Panc1 (cell line): ENCODE data around the gene CATSPERZ. TPM values are rescaled to one million over a fixed set of nuclear protein-coding genes. Genes with fewer than 3 reads are reported as not detected.

Source experiments
- ATAC-seq: fragments of 200-7000 bp; cut with Tn5 transposase; 2 replicates; pipeline ENCODE4 v1.9.1; 2020; ENCODE audit warnings: mild to moderate bottlenecking, moderate library complexity
- BruUV-seq: library from RNA; stranded (reverse); fragments of 400-500 nt; replicated peaks from 2 replicates; lab custom pipeline; 2021; lab: Mats Ljungman, UMichigan
- CTCF ChIA-PET: fragments of 300-600 bp; sonication (Branson Sonifier 250); formaldehyde crosslinking; loops from one replicate; lab custom pipeline; 2022; ENCODE audit warnings: antibody characterized with exemption; lab: Charles Lee
- POLR2A ChIA-PET: fragments of 300-600 bp; sonication (Branson Sonifier 250); formaldehyde crosslinking; loops from one replicate; lab custom pipeline; 2022; ENCODE audit warnings: antibody characterized with exemption; lab: Charles Lee
- DNase-seq: peaks from one replicate; pipeline ENCODE4 v3.0.0-alpha.2; 2010; ENCODE audit warnings: low read depth, low spot score
- H3K27ac ChIP-seq: 2 replicates; pipeline ENCODE4 v1.5.1; 2011; ENCODE audit warnings: mild to moderate bottlenecking, low read length, inconsistent platforms
- H3K27me3 ChIP-seq: fragments of 200-500 bp; sonication (Bioruptor generic); 2 replicates; pipeline ENCODE4 v1.6.0; 2014; ENCODE audit warnings: low read length, inconsistent platforms; ENCODE audit not compliant: control insufficient read depth, insufficient read depth
- H3K36me3 ChIP-seq: fragments of 200-500 bp; sonication (Bioruptor generic); 2 replicates; pipeline ENCODE4 v1.5.1; 2014; ENCODE audit warnings: inconsistent platforms, mild to moderate bottlenecking, low read length, moderate library complexity; ENCODE audit not compliant: control insufficient read depth, insufficient read depth
- H3K4me1 ChIP-seq: 2 replicates; pipeline ENCODE4 v1.5.1; 2011; ENCODE audit warnings: inconsistent platforms, mild to moderate bottlenecking, low read length, moderate library complexity; ENCODE audit not compliant: control insufficient read depth, insufficient read depth
- H3K4me3 ChIP-seq, 2 experiments: 2 replicates each; pipeline ENCODE4 v1.5.1; 2011 to 2012; ENCODE audit warnings: low read depth in 2 of 2, low read length in 2 of 2, mild to moderate bottlenecking in 2 of 2, inconsistent platforms in 1 of 2, moderate library complexity in 1 of 2
- H3K9me3 ChIP-seq: fragments of 200-500 bp; sonication (Bioruptor generic); 2 replicates; pipeline ENCODE4 v1.5.1; 2014; ENCODE audit warnings: low read depth, mild to moderate bottlenecking, inconsistent platforms, low read length, moderate library complexity; ENCODE audit not compliant: control insufficient read depth, insufficient read depth
- POLR2AphosphoS5 ChIP-seq: IDR thresholded peaks from 2 replicates; pipeline ENCODE4 v1.6.1; 2012; ENCODE audit warnings: mild to moderate bottlenecking, low read depth, low read length, moderate library complexity
- SIN3A ChIP-seq: IDR thresholded peaks from 2 replicates; pipeline ENCODE4 v1.6.1; 2012; ENCODE audit warnings: low read depth, mild to moderate bottlenecking, low read length, moderate library complexity, borderline replicate concordance; ENCODE audit not compliant: insufficient read depth
- TCF7L2 ChIP-seq: IDR thresholded peaks from 2 replicates; pipeline ENCODE4 v1.6.1; 2011; ENCODE audit warnings: mild to moderate bottlenecking, low read depth, low read length, inconsistent platforms
- in situ Hi-C: cut with HindIII; loops from 2 replicates; pipeline ENCODE4 v1.10.0; 2016; ENCODE audit warnings: low sequenced_read_pairs, low pct_unique_long_range_greater_than_20kb
- intact Hi-C: fragments of 100-400 bp; cut with micrococcal nuclease; formaldehyde crosslinking; loops from one replicate; pipeline ENCODE4 v1.10.0; 2022; ENCODE audit not compliant: unreplicated experiment
- total RNA-seq: library from RNA; stranded (reverse); gene quantifications from one replicate; pipeline ENCODE4 v1.2.1, GENCODE V29; 2021; ENCODE audit not compliant: unreplicated experiment
- TF ChIP-seq, protein P1 (sequence below), 2 experiments: IDR thresholded peaks; 2 replicates each; pipeline ENCODE4 v1.6.1; 2011 to 2012; ENCODE audit warnings: low read depth in 2 of 2, control low read depth in 1 of 2, low read length in 1 of 2, mild to moderate bottlenecking in 1 of 2, moderate library complexity in 1 of 2; ENCODE audit not compliant: insufficient read depth in 1 of 2
- TF ChIP-seq, protein P2 (sequence below): fragments of 450-650 bp; IDR thresholded peaks from 2 replicates; pipeline ENCODE4 v1.5.1; 2017; ENCODE audit warnings: mild to moderate bottlenecking

The CATSPERZ gene
- total RNA-seq, 1 experiment from 2014 or later, result 0.64 TPM

- Histone ChIP-seq H3K9me3 (no peaks in the 10 kb centered on the region), H3K27ac (peak overlapping the region; percentile 82), H3K4me3 (peak overlapping the region; percentile 57 to 98), H3K4me1 (peaks cover 28% of the 10 kb centered on the region), H3K36me3 (no peaks in the 10 kb centered on the region; the same call in 1 of the 2 replicates), H3K27me3 (no peaks in the 10 kb centered on the region)
- no TSS peak for BruUV-seq
- in situ Hi-C loops (no loop called here), intact Hi-C loops (no loop called here)
- ATAC-seq (peak; percentile 9; the same call in 1 of the 2 replicates), DNase-seq (no peak)
- POLR2A ChIA-PET, result interaction anchor here (0.7 to 1.5 kb wide), 2 partner anchors 17 to 32 kb away, joined by 5 to 10 read pairs; partner anchors contain the start of gene PRDX5
- TF ChIP-seq SIN3A (no peak), POLR2AphosphoS5 (no peak; the same call in 1 of the 2 replicates), TCF7L2 (no peak)
- TF ChIP-seq, protein P1, sequence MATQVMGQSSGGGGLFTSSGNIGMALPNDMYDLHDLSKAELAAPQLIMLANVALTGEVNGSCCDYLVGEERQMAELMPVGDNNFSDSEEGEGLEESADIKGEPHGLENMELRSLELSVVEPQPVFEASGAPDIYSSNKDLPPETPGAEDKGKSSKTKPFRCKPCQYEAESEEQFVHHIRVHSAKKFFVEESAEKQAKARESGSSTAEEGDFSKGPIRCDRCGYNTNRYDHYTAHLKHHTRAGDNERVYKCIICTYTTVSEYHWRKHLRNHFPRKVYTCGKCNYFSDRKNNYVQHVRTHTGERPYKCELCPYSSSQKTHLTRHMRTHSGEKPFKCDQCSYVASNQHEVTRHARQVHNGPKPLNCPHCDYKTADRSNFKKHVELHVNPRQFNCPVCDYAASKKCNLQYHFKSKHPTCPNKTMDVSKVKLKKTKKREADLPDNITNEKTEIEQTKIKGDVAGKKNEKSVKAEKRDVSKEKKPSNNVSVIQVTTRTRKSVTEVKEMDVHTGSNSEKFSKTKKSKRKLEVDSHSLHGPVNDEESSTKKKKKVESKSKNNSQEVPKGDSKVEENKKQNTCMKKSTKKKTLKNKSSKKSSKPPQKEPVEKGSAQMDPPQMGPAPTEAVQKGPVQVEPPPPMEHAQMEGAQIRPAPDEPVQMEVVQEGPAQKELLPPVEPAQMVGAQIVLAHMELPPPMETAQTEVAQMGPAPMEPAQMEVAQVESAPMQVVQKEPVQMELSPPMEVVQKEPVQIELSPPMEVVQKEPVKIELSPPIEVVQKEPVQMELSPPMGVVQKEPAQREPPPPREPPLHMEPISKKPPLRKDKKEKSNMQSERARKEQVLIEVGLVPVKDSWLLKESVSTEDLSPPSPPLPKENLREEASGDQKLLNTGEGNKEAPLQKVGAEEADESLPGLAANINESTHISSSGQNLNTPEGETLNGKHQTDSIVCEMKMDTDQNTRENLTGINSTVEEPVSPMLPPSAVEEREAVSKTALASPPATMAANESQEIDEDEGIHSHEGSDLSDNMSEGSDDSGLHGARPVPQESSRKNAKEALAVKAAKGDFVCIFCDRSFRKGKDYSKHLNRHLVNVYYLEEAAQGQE (IDR thresholded peaks at IDR 0.05; ENCODE audit: insufficient read depth in 1 of 2, low read depth in 2 of 2, low read length in 1 of 2), result no peak
- TF ChIP-seq, protein P2, sequence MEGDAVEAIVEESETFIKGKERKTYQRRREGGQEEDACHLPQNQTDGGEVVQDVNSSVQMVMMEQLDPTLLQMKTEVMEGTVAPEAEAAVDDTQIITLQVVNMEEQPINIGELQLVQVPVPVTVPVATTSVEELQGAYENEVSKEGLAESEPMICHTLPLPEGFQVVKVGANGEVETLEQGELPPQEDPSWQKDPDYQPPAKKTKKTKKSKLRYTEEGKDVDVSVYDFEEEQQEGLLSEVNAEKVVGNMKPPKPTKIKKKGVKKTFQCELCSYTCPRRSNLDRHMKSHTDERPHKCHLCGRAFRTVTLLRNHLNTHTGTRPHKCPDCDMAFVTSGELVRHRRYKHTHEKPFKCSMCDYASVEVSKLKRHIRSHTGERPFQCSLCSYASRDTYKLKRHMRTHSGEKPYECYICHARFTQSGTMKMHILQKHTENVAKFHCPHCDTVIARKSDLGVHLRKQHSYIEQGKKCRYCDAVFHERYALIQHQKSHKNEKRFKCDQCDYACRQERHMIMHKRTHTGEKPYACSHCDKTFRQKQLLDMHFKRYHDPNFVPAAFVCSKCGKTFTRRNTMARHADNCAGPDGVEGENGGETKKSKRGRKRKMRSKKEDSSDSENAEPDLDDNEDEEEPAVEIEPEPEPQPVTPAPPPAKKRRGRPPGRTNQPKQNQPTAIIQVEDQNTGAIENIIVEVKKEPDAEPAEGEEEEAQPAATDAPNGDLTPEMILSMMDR, result no peak; the same call in 1 of the 2 replicates
- CTCF ChIA-PET, result interaction anchor here (0.6 to 1.0 kb wide), 4 partner anchors 15 to 32 kb away, joined by 3 to 20 read pairs (median 5); partner anchors contain the start of gene PRDX5
These were observed 14.0 kb upstream of the CATSPERZ start for GRCh38 chr11:64285885-64286800.

DNA sequence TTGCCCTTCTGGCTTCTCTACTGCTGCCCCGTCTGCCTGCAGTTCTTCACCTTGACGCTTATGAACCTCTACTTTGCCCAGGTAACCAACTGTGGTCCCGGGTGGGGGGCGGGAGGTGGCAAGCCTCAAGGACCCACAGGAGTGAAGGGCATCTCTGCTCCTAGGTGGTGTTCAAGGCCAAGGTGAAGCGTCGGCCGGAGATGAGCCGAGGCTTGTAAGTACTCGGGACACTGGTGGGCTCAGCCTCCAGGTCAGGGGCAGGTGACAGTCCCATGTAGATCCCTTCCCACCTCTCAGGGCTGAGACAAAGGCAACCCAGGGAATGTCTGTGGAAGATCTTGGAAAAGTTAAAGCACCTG, 13.4 kb upstream of the CATSPERZ start:
- ATAC-seq (no peak), DNase-seq (no peak)
- in situ Hi-C loops, result no loop called here
- no peak for TF ChIP-seq POLR2AphosphoS5
- TF ChIP-seq TCF7L2, result no peak
- TF ChIP-seq, protein P1 (IDR thresholded peaks at IDR 0.05; ENCODE audit: insufficient read depth in 1 of 2, low read depth in 2 of 2, low read length in 1 of 2), result no peak
- TF ChIP-seq, protein P2, result no peak
- no peak for TF ChIP-seq SIN3A
- BruUV-seq, result no TSS peak
- Histone ChIP-seq H3K9me3 (no peaks in the 10 kb centered on the region), H3K4me3 (peak overlapping the region; percentile 57 to 98; a peak in 3 of 4 replicates), H3K27me3 (no peaks in the 10 kb centered on the region), H3K4me1 (peaks cover 31% of the 10 kb centered on the region), H3K27ac (peak overlapping the region; percentile 82), H3K36me3 (no peaks in the 10 kb centered on the region; the same call in 1 of the 2 replicates)
- ChIA-PET POLR2A (interaction anchor here (0.7 kb wide), 1 partner anchor 31 kb away, joined by 5 read pairs; the partner anchor contains the start of gene PRDX5), CTCF (no interaction called here)
- intact Hi-C loops, result no loop called here
